ENCODE data around the gene MSH6.

MSH6 gene

GRCh38 chr2:47741101-47741500 lies 41.8 kb upstream of the MSH6 start:
- no peak for DNase-seq (ENCODE audit: extremely low read depth, low read depth)
- TF ChIP-seq, protein P1, sequence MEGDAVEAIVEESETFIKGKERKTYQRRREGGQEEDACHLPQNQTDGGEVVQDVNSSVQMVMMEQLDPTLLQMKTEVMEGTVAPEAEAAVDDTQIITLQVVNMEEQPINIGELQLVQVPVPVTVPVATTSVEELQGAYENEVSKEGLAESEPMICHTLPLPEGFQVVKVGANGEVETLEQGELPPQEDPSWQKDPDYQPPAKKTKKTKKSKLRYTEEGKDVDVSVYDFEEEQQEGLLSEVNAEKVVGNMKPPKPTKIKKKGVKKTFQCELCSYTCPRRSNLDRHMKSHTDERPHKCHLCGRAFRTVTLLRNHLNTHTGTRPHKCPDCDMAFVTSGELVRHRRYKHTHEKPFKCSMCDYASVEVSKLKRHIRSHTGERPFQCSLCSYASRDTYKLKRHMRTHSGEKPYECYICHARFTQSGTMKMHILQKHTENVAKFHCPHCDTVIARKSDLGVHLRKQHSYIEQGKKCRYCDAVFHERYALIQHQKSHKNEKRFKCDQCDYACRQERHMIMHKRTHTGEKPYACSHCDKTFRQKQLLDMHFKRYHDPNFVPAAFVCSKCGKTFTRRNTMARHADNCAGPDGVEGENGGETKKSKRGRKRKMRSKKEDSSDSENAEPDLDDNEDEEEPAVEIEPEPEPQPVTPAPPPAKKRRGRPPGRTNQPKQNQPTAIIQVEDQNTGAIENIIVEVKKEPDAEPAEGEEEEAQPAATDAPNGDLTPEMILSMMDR (IDR thresholded peaks at IDR 0.05; ENCODE audit: low read depth, low read length) = no peak

DNA sequence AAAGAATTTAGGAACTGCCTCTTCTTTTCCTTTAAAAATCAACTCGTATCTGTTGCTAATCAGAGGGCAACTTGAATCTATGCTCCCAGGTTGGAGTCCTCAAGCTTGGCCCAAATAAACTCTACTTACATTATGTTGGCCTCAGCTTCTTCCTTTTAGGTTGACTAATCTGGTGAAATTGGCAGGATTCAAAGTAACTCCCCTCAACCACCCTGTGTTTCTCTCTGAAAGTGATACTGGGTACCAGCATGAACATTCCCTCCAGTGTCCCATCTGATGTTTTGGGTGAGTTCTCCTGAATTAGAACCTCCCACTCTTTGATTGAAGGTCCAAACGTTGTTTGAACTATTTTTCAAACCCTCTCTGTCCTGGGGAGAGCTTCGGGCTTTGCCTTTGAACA lies 41.3 kb upstream of the MSH6 start:
- TF ChIP-seq, protein P1 (IDR thresholded peaks at IDR 0.05; ENCODE audit: low read depth, low read length) = no peak
- DNase-seq (ENCODE audit: extremely low read depth, low read depth) = no peak

- no peak for DNase-seq (ENCODE audit: extremely low read depth, low read depth)
- TF ChIP-seq, protein P1 (IDR thresholded peaks at IDR 0.05; ENCODE audit: low read depth, low read length) = no peak
Observed at GRCh38 chr2:47744074-47744473, 38.9 kb upstream of the MSH6 start.

- DNase-seq (ENCODE audit: extremely low read depth, low read depth) = no peak
- TF ChIP-seq, protein P1 (IDR thresholded peaks at IDR 0.05; ENCODE audit: low read depth, low read length) = no peak
Observed at GRCh38 chr2:47747878-47748277, 35.1 kb upstream of the MSH6 start.

DNA sequence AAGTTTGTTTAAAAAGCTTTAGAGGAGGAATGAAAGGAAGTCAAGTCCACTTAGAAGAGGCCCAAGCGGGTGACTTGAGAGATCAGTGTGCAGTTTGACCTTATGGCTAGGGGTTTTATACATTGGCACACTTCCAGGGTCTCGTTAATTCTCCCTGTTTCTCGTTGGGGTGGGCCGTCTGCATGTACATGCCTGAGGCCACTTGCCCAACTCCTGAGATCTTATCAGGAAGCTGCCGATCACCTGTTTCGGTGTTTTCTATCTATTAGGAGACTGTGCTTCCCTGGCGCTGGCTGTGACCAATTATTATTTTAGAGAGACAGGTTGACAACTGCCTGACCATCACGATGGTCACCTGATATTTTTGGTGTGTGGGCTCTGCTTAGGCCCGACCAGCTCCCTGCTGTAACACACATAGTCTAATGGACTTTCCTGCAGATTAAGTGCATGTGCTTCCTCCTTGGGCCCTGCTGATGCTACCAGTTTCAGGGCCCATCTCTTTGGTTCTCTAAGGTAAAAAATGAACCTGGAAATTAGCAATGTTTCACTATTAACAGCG lies 31.0 kb upstream of the MSH6 start:
- TF ChIP-seq, protein P1 (IDR thresholded peaks at IDR 0.05; ENCODE audit: low read depth, low read length) = no peak
- no peak for DNase-seq (ENCODE audit: extremely low read depth, low read depth)

DNA sequence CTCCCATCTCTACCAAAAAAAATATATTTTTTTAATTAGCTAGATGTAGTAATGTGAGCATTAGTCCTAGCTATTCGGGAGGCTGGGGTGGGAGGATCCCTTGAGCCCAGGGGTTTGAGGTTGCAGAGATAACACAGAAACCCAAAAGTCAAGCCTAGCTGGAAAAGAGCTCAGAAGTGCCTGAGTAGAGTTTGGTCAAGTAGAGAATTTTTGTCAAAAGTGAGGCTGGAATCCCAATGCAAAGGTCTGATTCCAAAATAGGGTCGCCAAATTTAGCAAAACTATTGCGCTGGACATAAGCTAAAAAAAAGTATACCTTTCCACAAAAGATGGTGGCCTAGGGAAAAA lies 15.5 kb upstream of the MSH6 start:
- TF ChIP-seq, protein P1 (IDR thresholded peaks at IDR 0.05; ENCODE audit: low read depth, low read length) = no peak
- DNase-seq (ENCODE audit: extremely low read depth, low read depth) = no peak

GRCh38 chr2:47767880-47768609 lies 14.9 kb upstream of the MSH6 start:
- DNase-seq (ENCODE audit: extremely low read depth, low read depth) = no peak
- TF ChIP-seq, protein P1 (IDR thresholded peaks at IDR 0.05; ENCODE audit: low read depth, low read length) = peak; percentile 100

Data from AG09319 (cell line).